GM12865 (cell line): ENCODE results near the gene LOC128125822.

ENCODE experiments used
- DNase-seq: peaks from one replicate; pipeline ENCODE4 v3.0.0; 2010; ENCODE audit warnings: low read depth
- H3K4me3 ChIP-seq: 2 replicates; pipeline ENCODE4 v1.5.1; 2011; ENCODE audit warnings: mild to moderate bottlenecking, low read depth, low read length, control low read depth
- TF ChIP-seq, protein P1 (sequence below): IDR thresholded peaks from 2 replicates; pipeline ENCODE4 v1.5.1; 2011; ENCODE audit warnings: low read length, control low read depth, low read depth, inconsistent platforms; ENCODE audit not compliant: insufficient read depth; ENCODE audit errors: missing control alignments

LOC128125822 gene

DNA sequence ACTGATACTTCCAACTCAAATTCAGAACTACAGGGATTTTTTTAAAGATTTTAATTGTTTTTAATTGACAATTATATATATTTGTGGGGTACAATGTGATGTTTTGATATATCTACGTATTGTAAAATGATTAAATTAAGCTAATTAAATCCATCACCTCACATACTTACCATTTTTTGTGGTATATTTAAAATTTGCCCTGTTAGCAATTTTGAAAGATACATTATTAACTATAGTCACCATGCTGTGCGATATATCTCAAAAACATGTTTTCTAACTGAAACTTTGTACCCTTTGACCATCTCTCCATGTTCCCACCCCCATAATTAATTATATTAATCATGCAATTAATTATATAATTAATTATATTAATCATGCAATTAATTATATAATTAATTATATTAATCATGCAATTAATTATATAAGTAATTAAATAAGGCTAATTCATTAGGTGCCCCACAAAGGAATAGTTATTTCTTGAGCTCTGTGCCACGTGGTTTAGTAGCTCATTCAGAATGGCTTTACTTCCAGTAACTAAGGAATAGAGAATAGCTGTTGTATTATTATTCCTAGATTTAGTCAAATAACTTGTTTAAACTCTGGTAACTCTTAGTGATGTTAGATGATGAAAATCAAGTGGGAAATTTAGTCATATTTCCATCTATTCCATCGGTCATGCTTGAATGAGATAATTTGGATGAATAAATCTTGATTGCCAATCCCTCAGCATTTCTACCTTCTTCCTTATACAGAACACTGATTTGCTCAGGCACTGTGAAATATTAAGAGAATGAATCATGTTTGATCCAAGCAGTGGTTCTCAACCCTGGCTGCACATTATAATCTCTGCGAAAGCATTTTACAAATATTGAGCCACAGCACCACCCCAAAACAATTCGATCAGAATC is 25.1 kb downstream of the LOC128125822 start:
- TF ChIP-seq, protein P1, sequence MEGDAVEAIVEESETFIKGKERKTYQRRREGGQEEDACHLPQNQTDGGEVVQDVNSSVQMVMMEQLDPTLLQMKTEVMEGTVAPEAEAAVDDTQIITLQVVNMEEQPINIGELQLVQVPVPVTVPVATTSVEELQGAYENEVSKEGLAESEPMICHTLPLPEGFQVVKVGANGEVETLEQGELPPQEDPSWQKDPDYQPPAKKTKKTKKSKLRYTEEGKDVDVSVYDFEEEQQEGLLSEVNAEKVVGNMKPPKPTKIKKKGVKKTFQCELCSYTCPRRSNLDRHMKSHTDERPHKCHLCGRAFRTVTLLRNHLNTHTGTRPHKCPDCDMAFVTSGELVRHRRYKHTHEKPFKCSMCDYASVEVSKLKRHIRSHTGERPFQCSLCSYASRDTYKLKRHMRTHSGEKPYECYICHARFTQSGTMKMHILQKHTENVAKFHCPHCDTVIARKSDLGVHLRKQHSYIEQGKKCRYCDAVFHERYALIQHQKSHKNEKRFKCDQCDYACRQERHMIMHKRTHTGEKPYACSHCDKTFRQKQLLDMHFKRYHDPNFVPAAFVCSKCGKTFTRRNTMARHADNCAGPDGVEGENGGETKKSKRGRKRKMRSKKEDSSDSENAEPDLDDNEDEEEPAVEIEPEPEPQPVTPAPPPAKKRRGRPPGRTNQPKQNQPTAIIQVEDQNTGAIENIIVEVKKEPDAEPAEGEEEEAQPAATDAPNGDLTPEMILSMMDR: no peak
- no peak for DNase-seq

GRCh38 chr6:63598049-63599036 is 26.1 kb downstream of the LOC128125822 start:
- peak overlapping the region; percentile 72 for H3K4me3 ChIP-seq
- TF ChIP-seq, protein P1: peak; percentile 93
- peak; percentile 90 for DNase-seq

More for the DNA sequence above, 25.1 kb downstream of the LOC128125822 start:
- peak overlapping the region; percentile 72; the same call in 1 of the 2 replicates for H3K4me3 ChIP-seq

- DNase-seq: no peak
- no peak overlapping the region for H3K4me3 ChIP-seq
- TF ChIP-seq, protein P1: no peak
Observed at GRCh38 chr6:63599243-63599642, 27.0 kb downstream of the LOC128125822 start.

DNA sequence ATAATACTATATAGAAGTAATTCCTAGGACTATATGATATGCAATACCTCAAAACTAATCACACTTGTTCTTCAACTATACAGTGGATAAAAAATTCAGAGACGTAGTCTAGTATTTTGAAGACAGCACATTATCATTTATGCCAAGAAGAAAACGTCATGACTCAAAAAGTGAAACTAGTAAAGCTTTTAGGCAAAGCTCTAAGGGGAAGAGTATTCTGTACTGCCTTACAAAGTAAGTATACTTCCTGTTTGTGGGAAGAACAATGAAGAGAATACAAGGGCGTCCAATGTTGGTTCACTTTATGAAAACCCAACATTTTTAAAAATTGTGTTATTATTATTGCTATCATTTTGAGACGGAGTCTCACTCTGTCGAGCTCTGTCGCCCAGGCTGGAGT is 27.9 kb downstream of the LOC128125822 start:
- no peak for DNase-seq
- TF ChIP-seq, protein P1: no peak
- H3K4me3 ChIP-seq: no peak overlapping the region

DNA sequence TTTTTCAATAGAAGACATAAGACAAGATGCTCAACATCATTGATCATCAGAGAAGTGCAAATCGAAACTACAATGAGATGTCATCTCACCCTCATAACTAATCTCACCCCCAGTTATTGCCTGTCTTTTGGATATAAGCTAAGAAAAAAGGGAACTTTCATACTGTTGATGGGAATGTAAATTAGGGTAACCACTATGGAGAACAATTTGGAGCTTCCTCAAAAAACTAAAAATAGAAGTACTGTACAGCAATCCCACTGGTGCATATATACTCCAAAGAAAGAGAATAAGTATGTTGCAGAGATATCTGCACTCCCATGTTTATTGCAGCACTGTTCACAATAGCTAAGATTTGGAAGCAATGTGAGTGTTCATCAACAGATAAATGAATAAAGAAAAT is 37.0 kb downstream of the LOC128125822 start:
- DNase-seq: no peak
- TF ChIP-seq, protein P1: no peak
- no peak overlapping the region for H3K4me3 ChIP-seq

- no peak overlapping the region for H3K4me3 ChIP-seq
- TF ChIP-seq, protein P1: no peak
- DNase-seq: no peak
Observed at GRCh38 chr6:63610944-63611343, 38.7 kb downstream of the LOC128125822 start.
